PFSK-1 (cell line): ENCODE measurements around the gene CASQ1.

Experiments
- FOXP2 ChIP-seq: optimal IDR thresholded peaks from 2 replicates; pipeline ENCODE3; 2011; ENCODE audit warnings: borderline replicate concordance, control low read depth, inconsistent platforms; ENCODE audit not compliant: insufficient read depth; ENCODE audit errors: extremely low read length, extremely low read depth
- POLR2AphosphoS5 ChIP-seq: IDR thresholded peaks from 2 replicates; pipeline ENCODE4 v1.6.1; 2012; ENCODE audit warnings: low read depth, mild to moderate bottlenecking, control low read depth, low read length, moderate library complexity
- SIN3A ChIP-seq: IDR thresholded peaks from 2 replicates; pipeline ENCODE4 v1.6.1; 2012; ENCODE audit warnings: mild to moderate bottlenecking, low read length, moderate library complexity, borderline replicate concordance; ENCODE audit not compliant: insufficient read depth
- TAF1 ChIP-seq: IDR thresholded peaks from 2 replicates; pipeline ENCODE4 v1.6.1; 2012; ENCODE audit warnings: low read length, control low read depth, borderline replicate concordance; ENCODE audit not compliant: insufficient read depth
- TF ChIP-seq, protein P1 (sequence below), 2 experiments: IDR thresholded peaks; 2 replicates each; pipeline versions ENCODE4 v1.6.1 to v1.8.0; 2011 to 2012; ENCODE audit warnings: low read depth in 2 of 2, low read length in 2 of 2, control low read depth in 1 of 2, inconsistent platforms in 1 of 2, mild to moderate bottlenecking in 1 of 2, moderate library complexity in 1 of 2; ENCODE audit not compliant: insufficient read depth in 1 of 2

Gene CASQ1

DNA sequence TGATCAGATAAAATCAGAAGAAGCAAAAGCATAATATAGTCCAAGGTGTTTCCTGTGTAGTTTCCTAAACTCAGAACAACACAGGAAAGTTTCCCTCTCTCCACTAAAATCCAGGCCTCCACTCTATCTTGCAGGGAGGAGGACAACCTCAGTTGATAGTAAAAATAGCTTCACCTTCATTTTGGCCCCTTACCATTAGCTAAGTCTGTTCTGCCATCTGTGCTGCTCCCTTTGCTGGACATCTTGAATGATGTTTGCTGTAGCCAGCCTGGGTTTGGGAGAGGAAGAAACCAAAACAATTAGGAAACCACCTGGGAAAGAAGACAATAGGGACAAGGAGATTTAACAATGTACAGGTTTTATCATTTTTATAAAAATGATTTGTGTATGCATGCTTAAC is 53.4 kb downstream of the CASQ1 start:
- TF ChIP-seq SIN3A (no peak), TAF1 (no peak), POLR2AphosphoS5 (no peak), FOXP2 (no peak)
- TF ChIP-seq, protein P1, sequence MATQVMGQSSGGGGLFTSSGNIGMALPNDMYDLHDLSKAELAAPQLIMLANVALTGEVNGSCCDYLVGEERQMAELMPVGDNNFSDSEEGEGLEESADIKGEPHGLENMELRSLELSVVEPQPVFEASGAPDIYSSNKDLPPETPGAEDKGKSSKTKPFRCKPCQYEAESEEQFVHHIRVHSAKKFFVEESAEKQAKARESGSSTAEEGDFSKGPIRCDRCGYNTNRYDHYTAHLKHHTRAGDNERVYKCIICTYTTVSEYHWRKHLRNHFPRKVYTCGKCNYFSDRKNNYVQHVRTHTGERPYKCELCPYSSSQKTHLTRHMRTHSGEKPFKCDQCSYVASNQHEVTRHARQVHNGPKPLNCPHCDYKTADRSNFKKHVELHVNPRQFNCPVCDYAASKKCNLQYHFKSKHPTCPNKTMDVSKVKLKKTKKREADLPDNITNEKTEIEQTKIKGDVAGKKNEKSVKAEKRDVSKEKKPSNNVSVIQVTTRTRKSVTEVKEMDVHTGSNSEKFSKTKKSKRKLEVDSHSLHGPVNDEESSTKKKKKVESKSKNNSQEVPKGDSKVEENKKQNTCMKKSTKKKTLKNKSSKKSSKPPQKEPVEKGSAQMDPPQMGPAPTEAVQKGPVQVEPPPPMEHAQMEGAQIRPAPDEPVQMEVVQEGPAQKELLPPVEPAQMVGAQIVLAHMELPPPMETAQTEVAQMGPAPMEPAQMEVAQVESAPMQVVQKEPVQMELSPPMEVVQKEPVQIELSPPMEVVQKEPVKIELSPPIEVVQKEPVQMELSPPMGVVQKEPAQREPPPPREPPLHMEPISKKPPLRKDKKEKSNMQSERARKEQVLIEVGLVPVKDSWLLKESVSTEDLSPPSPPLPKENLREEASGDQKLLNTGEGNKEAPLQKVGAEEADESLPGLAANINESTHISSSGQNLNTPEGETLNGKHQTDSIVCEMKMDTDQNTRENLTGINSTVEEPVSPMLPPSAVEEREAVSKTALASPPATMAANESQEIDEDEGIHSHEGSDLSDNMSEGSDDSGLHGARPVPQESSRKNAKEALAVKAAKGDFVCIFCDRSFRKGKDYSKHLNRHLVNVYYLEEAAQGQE (IDR thresholded peaks at IDR 0.05; ENCODE audit: insufficient read depth in 1 of 2, low read depth in 2 of 2, low read length in 2 of 2): no peak

DNA sequence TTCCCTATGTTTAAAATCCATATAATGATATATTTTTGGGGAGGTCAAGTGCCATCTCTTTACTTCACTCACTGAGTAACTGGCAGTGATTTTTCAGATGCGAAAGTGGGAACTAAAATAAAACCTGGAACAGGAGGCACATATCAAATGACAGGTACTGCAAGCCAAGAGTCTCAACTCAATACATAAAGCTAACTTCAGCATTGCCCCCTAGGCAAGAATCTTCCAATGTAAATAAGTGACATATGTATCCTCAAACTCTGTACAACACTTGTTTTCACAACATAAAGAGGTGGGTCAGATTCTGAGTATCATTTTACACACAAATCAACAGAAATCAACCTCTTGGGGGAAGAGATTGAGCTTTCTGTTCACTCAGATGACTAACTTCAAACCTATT is 53.8 kb downstream of the CASQ1 start:
- TF ChIP-seq POLR2AphosphoS5 (no peak), SIN3A (no peak), TAF1 (no peak)
- TF ChIP-seq, protein P1 (IDR thresholded peaks at IDR 0.05; ENCODE audit: insufficient read depth in 1 of 2, low read depth in 2 of 2, low read length in 2 of 2): no peak

DNA sequence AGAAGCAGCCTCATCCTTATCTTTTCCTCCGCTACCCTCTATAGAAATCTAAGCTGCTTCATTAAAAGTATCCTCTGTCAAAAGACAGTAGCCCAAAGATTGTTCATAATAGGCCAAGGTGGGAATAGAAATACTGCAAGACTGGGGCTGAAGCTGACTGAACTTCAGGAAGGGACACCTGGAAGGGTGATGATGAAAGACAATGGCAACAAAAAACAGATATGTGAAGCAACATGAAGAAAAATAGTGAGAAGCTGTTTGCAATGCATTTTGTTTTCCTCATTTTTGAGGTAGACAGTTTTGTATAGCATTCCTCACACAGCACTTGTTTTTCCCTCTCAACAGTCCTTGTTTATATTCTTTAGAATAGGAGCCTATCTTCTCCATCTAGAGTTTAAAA is 55.1 kb downstream of the CASQ1 start:
- TF ChIP-seq FOXP2: no peak
- TF ChIP-seq TAF1: no peak
- TF ChIP-seq SIN3A: no peak
- TF ChIP-seq POLR2AphosphoS5: no peak
- TF ChIP-seq, protein P1 (IDR thresholded peaks at IDR 0.05; ENCODE audit: insufficient read depth in 1 of 2, low read depth in 2 of 2, low read length in 2 of 2): no peak

DNA sequence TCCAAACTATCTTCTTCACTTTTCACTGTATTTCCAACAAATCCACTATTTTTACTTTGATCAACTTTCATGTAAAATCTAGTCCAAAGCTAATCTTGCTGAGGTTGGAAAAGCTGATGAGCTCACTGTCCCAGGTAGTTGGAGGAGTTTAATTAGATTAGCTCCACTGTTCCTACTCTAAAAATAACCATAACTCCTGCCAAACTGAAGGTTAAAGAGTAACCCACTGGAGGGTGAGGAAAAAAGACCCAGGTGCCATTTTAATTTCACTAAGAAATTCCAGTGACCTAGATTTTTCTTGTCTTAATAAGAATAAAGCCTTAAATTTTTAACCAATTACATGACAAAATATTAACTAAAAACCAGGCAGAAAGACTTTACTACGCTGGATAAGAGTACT is 56.7 kb downstream of the CASQ1 start:
- TF ChIP-seq, protein P1 (IDR thresholded peaks at IDR 0.05; ENCODE audit: insufficient read depth in 1 of 2, low read depth in 2 of 2, low read length in 2 of 2): no peak

DNA sequence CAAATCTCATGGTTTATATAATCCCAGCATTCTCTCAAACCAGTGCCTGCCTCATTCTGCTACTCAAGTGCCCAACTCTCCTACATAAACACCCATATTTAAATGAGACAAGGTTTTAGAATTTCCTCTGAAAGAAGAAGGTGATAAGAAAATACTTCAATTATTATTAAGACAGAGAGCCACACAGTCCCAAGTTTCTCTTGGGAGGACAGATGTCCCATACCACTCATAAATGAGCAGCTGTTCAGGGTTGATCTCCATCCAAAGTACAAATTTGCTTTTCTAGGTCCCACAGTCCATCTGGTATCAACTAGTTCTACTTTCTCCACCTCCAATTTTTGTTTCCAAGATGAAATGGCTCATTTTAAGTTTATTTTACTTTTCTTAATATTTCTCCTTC is 60.6 kb downstream of the CASQ1 start:
- TF ChIP-seq, protein P1 (IDR thresholded peaks at IDR 0.05; ENCODE audit: insufficient read depth in 1 of 2, low read depth in 2 of 2, low read length in 2 of 2): no peak
- TF ChIP-seq FOXP2: no peak
- no peak for TF ChIP-seq POLR2AphosphoS5
- TF ChIP-seq TAF1: no peak
- TF ChIP-seq SIN3A: no peak
